ENCODE measurements around the gene PLA2G15. TPM values are rescaled to one million over a fixed set of nuclear protein-coding genes. Genes with fewer than 3 reads are reported as not detected.

Gene PLA2G15
- total RNA-seq = 18.2 TPM

- peak in 1 of 2 donors; percentile 95 for DNase-seq (ENCODE audit: extremely low spot score in 2 of 2)
- Histone ChIP-seq H3K27me3 (no peaks in the 10 kb centered on the region), H3K9me3 (no peaks in the 10 kb centered on the region), H3K4me1 (peaks cover 40% of the 10 kb centered on the region), H3K27ac (peak within 1 kb of the TSS; percentile 64), H3K4me3 (peak within 1 kb of the TSS; percentile 85 to 95), H3K36me3 (peaks cover 0 to 5% of the 10 kb centered on the region in 2 donors)
- intact Hi-C loops (cut with DNase I) = no loop called here
- TF ChIP-seq POLR2A (IDR thresholded peaks at IDR 0.05) (no peak), CTCF (IDR thresholded peaks at IDR 0.05) (no peak), POLR2AphosphoS5 (IDR thresholded peaks at IDR 0.05; ENCODE audit: insufficient read depth in 1 of 2, low read depth in 1 of 2) (peak; percentile 66 to 89)
These were observed at the start of gene PLA2G15 for GRCh38 chr16:68244903-68245853. Gene PLA2G15 (plus strand): TSS chr16:68245373. CDS start chr16:68245427, 54 bp downstream.

GRCh38 chr16:68197250-68197649 is 47.9 kb upstream of the PLA2G15 start:
- H3K36me3 ChIP-seq = peaks cover 0 to 6% of the 10 kb centered on the region in 2 donors
- no peaks in the 10 kb centered on the region for H3K4me1 ChIP-seq
- H3K9me3 ChIP-seq = no peaks in the 10 kb centered on the region
- intact Hi-C loops (cut with DNase I) = no loop called here
- no peak for TF ChIP-seq POLR2A (IDR thresholded peaks at IDR 0.05)
- no peak for TF ChIP-seq CTCF (IDR thresholded peaks at IDR 0.05)
- no peak for TF ChIP-seq POLR2AphosphoS5 (IDR thresholded peaks at IDR 0.05; ENCODE audit: insufficient read depth in 1 of 2, low read depth in 1 of 2)
- H3K27me3 ChIP-seq = no peaks in the 10 kb centered on the region
- no peak overlapping the region for H3K27ac ChIP-seq
- no peak for DNase-seq (ENCODE audit: extremely low spot score in 2 of 2)
- H3K4me3 ChIP-seq = no peak overlapping the region

- H3K27me3 ChIP-seq = no peaks in the 10 kb centered on the region
- intact Hi-C loops (cut with DNase I) = no loop called here
- TF ChIP-seq POLR2AphosphoS5 (IDR thresholded peaks at IDR 0.05; ENCODE audit: insufficient read depth in 1 of 2, low read depth in 1 of 2) = no peak
- no peak for TF ChIP-seq CTCF (IDR thresholded peaks at IDR 0.05)
- TF ChIP-seq POLR2A (IDR thresholded peaks at IDR 0.05) = no peak
These were observed 44.9 kb upstream of the PLA2G15 start for GRCh38 chr16:68200088-68200783.

GRCh38 chr16:68202091-68202519 is 43.1 kb upstream of the PLA2G15 start:
- DNase-seq (ENCODE audit: extremely low spot score in 2 of 2) = no peak
- Histone ChIP-seq H3K27me3 (no peaks in the 10 kb centered on the region), H3K36me3 (no peaks in the 10 kb centered on the region), H3K9me3 (no peaks in the 10 kb centered on the region), H3K4me3 (no peak overlapping the region), H3K27ac (no peak overlapping the region), H3K4me1 (no peaks in the 10 kb centered on the region)
- TF ChIP-seq CTCF (IDR thresholded peaks at IDR 0.05) = no peak
- intact Hi-C loops (cut with DNase I) = no loop called here

More at GRCh38 chr16:68200088-68200783, 44.9 kb upstream of the PLA2G15 start:
- Histone ChIP-seq H3K27ac (no peak overlapping the region), H3K4me1 (no peaks in the 10 kb centered on the region), H3K9me3 (no peaks in the 10 kb centered on the region), H3K36me3 (no peaks in the 10 kb centered on the region), H3K4me3 (no peak overlapping the region)
- no peak for DNase-seq (ENCODE audit: extremely low spot score in 2 of 2)

All from vagina (tissue), 2 donors.